Measurements from ENCODE around the gene GK. TPM values are rescaled to one million over a fixed set of nuclear protein-coding genes. Genes with fewer than 3 reads are reported as not detected.
"Not testable (repeated sequence)": the region's sequence is repeated elsewhere in the genome, so short reads cannot be mapped to it uniquely, and the experiment has no call there.

The GK gene
- total RNA-seq, 1 donor from 2014 or later, result 7.3 TPM

DNA sequence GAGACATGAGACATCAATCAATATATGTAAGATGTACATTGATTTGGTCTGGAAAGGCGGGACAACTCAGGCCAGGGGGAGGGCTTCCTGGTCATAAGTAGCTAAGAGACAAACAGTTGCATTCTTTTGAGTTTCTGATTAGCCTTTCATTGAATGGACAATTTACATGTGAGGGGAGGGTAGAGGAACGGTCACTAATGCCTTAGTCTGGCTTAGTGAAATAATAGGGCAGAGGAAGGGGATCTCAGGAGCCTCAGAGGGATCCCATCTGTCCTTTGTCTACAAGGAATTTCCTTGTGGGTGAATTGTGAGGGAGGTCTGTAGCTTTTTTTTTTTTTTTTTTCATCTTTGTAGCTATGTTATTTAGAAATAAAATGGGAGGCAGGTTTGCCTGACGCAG is 88.3 kb downstream of the GK start:
- TF ChIP-seq, protein P1, sequence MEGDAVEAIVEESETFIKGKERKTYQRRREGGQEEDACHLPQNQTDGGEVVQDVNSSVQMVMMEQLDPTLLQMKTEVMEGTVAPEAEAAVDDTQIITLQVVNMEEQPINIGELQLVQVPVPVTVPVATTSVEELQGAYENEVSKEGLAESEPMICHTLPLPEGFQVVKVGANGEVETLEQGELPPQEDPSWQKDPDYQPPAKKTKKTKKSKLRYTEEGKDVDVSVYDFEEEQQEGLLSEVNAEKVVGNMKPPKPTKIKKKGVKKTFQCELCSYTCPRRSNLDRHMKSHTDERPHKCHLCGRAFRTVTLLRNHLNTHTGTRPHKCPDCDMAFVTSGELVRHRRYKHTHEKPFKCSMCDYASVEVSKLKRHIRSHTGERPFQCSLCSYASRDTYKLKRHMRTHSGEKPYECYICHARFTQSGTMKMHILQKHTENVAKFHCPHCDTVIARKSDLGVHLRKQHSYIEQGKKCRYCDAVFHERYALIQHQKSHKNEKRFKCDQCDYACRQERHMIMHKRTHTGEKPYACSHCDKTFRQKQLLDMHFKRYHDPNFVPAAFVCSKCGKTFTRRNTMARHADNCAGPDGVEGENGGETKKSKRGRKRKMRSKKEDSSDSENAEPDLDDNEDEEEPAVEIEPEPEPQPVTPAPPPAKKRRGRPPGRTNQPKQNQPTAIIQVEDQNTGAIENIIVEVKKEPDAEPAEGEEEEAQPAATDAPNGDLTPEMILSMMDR (IDR thresholded peaks at IDR 0.05), result no peak
- H3K4me1 Mint-ChIP-seq (ENCODE audit: unreplicated experiment), result no peaks in the 10 kb centered on the region

DNA sequence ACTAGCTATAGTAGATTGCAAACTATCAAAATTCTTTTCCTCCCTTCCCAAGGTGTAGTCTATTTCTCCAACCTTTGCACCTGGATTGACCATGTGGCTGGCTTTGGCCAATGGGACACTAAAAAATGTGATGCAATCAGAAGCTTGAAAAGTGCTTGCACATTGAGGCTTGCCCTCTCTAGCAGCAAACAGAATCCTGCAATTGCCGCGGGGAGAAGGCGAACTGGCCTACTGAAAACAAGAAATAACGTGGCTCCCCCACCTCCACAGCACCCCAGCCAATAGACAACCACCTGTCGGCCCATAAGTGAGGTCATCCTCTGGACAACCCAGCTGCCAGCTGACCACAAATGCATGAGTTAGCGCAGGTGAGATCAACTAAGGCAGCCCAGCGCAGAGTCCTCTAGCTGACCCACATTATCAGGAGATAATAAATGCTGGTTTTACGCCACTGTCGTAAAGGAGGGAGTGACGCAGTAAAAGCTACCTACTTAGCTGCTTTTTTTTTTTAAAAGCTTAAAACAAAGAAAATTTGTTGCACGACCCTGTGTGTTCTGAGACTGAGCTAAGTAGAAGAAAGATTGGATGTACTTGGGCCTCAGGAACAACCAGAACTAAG is 95.2 kb downstream of the GK start:
- Mint-ChIP-seq H3K36me3 (ENCODE audit: unreplicated experiment) (no peaks in the 10 kb centered on the region), H3K27me3 (ENCODE audit: unreplicated experiment) (peaks cover 7% of the 10 kb centered on the region), H3K9me3 (ENCODE audit: unreplicated experiment) (no peaks in the 10 kb centered on the region), H3K4me3 (ENCODE audit: unreplicated experiment) (no peak overlapping the region), H3K27ac (ENCODE audit: unreplicated experiment) (no peak overlapping the region), H3K4me1 (ENCODE audit: unreplicated experiment) (no peaks in the 10 kb centered on the region)
- TF ChIP-seq, protein P1 (IDR thresholded peaks at IDR 0.05), result no peak
- DNase-seq (ENCODE audit: extremely low spot score, unreplicated experiment), result no peak

More for the DNA sequence above, 88.3 kb downstream of the GK start:
- H3K27me3 Mint-ChIP-seq (ENCODE audit: unreplicated experiment), result peaks cover 7% of the 10 kb centered on the region
- no peak for DNase-seq (ENCODE audit: extremely low spot score, unreplicated experiment)
- H3K36me3 Mint-ChIP-seq (ENCODE audit: unreplicated experiment), result no peaks in the 10 kb centered on the region
- no peak overlapping the region for H3K4me3 Mint-ChIP-seq (ENCODE audit: unreplicated experiment)
- H3K9me3 Mint-ChIP-seq (ENCODE audit: unreplicated experiment), result no peaks in the 10 kb centered on the region
- H3K27ac Mint-ChIP-seq (ENCODE audit: unreplicated experiment), result no peak overlapping the region

DNA sequence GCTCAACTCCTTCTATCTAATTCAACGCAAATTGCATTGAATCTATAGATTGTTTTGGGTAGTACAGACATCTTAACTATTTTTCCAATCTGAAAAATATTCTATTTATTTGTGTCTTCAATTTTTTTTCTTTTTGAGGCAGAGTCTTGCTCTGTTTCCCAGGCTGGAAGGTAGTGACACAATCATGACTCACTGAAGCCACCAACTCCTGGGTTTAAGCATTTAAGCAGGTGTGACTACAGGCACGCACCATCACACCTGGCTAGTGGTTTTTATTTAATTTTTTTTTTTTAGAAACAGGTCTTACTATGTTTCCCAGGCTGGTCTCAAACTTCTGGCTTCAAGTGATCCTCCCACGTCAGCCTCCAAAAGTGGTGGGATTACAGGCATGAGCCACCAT is 98.3 kb downstream of the GK start:
- Mint-ChIP-seq H3K4me3 (ENCODE audit: unreplicated experiment) (no peak overlapping the region), H3K27ac (ENCODE audit: unreplicated experiment) (no peak overlapping the region), H3K27me3 (ENCODE audit: unreplicated experiment) (no peaks in the 10 kb centered on the region), H3K36me3 (ENCODE audit: unreplicated experiment) (no peaks in the 10 kb centered on the region), H3K9me3 (ENCODE audit: unreplicated experiment) (no peaks in the 10 kb centered on the region), H3K4me1 (ENCODE audit: unreplicated experiment) (no peaks in the 10 kb centered on the region)
- no peak for DNase-seq (ENCODE audit: extremely low spot score, unreplicated experiment)
- TF ChIP-seq, protein P1 (IDR thresholded peaks at IDR 0.05), result no peak

DNA sequence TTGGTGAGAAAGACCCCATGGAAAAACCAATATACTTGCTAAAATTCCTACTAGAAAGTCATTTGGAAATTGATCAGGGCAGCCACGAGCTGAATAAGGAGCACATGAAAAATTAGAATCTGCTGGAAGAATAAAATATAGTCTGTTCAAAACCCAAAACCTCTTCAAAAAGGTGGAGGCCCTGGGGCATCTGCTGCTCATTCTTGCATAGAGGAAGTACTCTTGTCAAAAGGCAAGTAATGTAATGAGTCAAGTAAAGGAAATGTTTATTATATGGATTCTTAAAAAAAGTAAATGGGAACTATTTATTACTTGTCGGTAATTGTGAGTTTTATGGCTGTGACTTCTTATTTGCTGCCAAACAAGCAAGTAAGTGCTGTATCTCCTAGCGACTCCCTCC is 109.5 kb downstream of the GK start:
- no peak for DNase-seq (ENCODE audit: extremely low spot score, unreplicated experiment)
- TF ChIP-seq, protein P1 (IDR thresholded peaks at IDR 0.05), result no peak
- Mint-ChIP-seq H3K4me3 (ENCODE audit: unreplicated experiment) (no peak overlapping the region), H3K27me3 (ENCODE audit: unreplicated experiment) (no peaks in the 10 kb centered on the region), H3K27ac (ENCODE audit: unreplicated experiment) (no peak overlapping the region), H3K36me3 (ENCODE audit: unreplicated experiment) (no peaks in the 10 kb centered on the region), H3K4me1 (ENCODE audit: unreplicated experiment) (no peaks in the 10 kb centered on the region), H3K9me3 (ENCODE audit: unreplicated experiment) (peaks cover 4% of the 10 kb centered on the region)

DNA sequence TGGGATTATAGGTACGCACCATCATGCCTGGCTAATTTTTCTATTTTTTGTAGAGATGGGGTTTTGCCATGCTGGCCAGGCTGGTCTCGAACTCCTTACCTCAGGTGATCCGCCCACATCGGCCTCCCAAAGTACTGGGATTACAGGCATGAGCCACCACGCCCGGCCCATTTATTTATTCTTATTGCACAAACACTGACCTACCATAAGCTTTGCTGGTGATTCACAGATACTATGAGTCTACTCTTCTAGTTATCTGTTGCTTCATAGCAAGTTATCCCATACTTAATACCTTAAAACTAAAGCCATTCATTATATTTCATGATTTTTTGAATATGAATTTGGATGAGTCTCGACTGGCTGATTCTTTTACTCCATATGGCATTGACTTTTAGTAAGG is 120.5 kb downstream of the GK start:
- not testable (repeated sequence) for H3K27ac Mint-ChIP-seq (ENCODE audit: unreplicated experiment); H3K4me3 Mint-ChIP-seq (ENCODE audit: unreplicated experiment); H3K4me1 Mint-ChIP-seq (ENCODE audit: unreplicated experiment); DNase-seq (ENCODE audit: extremely low spot score, unreplicated experiment); H3K27me3 Mint-ChIP-seq (ENCODE audit: unreplicated experiment); H3K36me3 Mint-ChIP-seq (ENCODE audit: unreplicated experiment)
- H3K9me3 Mint-ChIP-seq (ENCODE audit: unreplicated experiment), result peaks cover 15% of the 10 kb centered on the region

DNA sequence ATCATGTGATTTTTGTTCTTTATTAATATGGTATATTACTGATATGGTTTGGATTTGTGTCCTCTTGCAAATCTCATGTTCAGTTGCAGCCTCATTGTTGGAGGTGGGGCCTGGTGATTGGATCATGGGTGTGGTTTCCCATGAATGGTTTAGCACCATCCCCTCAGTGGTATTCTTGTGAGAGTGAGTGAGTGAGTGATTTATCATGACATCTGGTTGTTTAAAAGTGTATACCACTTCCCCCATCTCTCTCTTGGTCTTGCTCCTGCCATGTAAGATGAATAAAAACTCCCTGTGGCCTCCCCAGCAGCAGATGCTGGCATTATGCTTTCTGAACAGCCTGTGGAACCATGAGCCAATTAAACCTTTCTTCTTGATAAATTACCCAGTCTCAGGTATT is 124.4 kb downstream of the GK start:
- H3K4me3 Mint-ChIP-seq (ENCODE audit: unreplicated experiment), result no peak overlapping the region
- no peaks in the 10 kb centered on the region for H3K36me3 Mint-ChIP-seq (ENCODE audit: unreplicated experiment)
- DNase-seq (ENCODE audit: extremely low spot score, unreplicated experiment), result no peak
- peaks cover 15% of the 10 kb centered on the region for H3K9me3 Mint-ChIP-seq (ENCODE audit: unreplicated experiment)
- TF ChIP-seq, protein P1 (IDR thresholded peaks at IDR 0.05), result no peak
- H3K4me1 Mint-ChIP-seq (ENCODE audit: unreplicated experiment), result no peaks in the 10 kb centered on the region
- no peak overlapping the region for H3K27ac Mint-ChIP-seq (ENCODE audit: unreplicated experiment)
- H3K27me3 Mint-ChIP-seq (ENCODE audit: unreplicated experiment), result peaks cover 2% of the 10 kb centered on the region

Data from osteocyte (in vitro differentiated cells).